GM21737 (cell line): ENCODE results near the gene COA5.
"Not testable (repeated sequence)": the region's sequence is repeated elsewhere in the genome, so short reads cannot be mapped to it uniquely, and the experiment has no call there.

ENCODE experiments used
- ATAC-seq: cut with Tn5 transposase; IDR thresholded peaks from one replicate; pipeline ENCODE4 v1.9.1; 2021; ENCODE audit warnings: mild to moderate bottlenecking, moderate library complexity; ENCODE audit not compliant: unreplicated experiment

Gene COA5

DNA sequence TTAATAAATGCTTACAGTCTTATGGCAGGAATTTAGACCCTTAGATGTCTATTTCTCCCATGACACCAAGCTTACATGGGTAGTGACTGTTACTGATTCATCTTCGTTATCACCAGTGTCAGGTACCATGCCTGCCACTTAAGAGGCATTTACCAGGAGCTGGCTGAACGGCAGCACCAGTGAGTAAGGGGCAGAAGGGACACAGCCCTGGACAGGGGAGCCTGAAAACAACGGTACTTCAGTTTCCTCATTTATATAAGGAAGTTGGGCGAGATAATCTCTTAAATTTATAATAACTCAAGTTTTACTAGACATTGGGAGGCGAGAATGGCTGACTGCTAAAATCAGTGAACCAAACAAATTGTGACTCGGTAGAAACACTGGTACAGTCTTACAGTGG lies 1.2 kb downstream of the COA5 start:
- no peak for ATAC-seq

DNA sequence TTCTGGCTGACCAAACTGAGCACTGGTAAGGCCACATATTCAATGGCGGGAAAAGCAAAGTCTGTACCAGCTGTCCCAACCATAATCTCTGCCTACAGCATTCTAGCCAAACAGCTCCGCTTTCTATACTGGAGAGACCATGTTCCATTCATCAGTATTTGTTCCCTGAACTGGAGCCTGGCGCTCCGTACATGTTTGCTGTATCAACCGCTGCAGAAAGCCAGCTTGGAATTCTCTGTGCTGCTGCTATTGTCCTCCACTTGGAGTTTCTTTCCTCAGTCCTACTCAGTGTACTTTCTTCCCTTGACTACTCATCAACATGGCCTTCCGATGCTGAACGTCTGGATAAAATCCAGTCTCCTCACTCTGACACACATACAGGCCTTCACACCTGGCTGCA lies 1.9 kb downstream of the COA5 start:
- no peak for ATAC-seq

DNA sequence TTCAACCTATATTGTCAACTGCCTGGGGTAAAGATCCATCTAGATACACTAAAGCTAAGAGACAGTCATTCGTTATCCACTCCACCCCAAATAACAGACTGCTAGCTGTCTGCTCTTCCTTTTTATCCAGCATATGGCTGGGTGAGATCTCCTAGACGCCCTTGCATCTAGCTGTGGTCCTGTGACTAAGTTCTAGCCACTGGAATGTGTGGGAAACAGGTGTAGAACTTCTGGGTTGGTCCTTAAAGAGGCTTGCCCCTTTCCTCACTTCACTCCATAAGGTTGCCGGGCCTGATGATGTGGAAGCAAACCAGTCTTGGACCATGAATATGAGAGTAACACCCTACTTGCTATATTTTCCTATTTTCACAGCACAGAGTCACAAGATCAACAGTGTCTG lies 3.2 kb downstream of the COA5 start:
- no peak for ATAC-seq

DNA sequence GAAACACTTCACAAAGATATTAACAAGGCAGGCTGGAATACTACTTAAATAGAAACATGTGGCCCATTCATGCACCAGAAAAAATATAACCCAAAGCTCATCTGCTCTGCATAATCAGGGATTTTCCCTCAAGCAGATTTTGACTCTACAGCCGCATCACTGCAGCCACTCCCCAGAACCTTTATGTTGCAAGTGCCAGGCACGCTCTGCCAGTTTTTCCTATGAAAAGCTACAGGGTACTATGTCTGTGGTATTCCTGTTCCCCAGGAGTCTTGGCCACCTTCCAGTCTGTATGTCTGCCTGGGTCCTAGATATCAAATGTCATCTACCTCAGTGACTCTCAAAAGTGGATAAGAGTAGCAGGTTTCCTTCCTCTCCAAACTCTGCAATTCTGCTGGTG lies 3.8 kb downstream of the COA5 start:
- ATAC-seq = no peak

DNA sequence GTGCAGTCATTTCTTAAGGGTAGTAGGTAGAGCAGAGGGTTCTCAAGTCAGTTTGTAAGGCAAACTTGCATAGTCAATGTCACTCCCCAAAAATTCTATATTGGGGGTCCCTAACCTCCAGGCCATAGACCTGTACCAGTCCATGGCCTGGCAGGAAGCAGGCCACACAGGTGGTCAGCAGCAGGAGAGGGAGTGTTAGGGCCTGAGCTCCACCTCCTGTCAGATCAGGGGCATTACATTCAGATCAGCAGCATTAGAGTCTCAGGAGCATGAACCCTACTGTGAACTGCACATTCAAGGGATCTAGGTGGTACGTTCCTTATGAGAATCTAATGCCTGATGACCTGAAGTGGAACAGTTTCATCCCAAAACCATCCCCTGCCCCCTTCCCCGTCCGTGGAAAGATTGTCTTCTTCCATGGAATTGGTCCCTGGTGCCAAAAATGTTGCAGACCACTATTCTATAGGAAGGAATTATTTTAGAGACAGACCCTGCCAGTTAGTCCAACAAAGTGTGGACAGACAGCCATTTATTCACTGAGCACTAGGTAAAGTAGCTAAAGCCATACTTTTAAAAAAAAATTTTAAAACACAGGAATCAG lies 6.7 kb downstream of the COA5 start:
- no peak for ATAC-seq

DNA sequence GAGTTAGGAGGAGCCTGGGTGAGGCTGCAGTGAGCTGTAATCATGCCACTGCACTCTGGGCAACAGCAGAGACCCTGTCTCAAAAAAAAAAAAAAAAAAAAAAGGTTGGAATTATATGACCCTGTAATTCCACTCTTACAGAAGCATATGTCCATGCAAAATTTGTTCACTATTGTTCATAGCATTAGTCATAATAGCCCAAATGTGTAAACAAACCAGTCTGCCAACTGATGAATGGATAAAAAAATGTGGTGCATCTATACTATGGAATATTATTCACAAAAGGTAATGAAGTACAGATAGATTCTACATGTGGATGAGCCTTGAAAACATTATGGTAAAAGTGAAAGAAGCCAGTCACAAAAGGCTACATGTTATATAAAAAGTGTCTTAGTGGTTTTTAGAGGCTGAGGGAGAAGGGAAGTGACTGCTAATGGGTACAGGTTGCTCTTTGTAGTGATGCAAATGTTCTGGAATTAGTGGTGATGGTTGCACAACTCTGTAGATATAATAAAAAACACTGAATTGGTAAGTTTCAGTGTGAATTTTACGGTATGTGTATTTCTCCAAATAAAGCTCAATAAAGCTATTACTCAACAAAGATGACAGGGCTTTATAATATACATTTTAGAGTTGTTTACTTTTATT lies 9.4 kb downstream of the COA5 start:
- ATAC-seq = no peak

DNA sequence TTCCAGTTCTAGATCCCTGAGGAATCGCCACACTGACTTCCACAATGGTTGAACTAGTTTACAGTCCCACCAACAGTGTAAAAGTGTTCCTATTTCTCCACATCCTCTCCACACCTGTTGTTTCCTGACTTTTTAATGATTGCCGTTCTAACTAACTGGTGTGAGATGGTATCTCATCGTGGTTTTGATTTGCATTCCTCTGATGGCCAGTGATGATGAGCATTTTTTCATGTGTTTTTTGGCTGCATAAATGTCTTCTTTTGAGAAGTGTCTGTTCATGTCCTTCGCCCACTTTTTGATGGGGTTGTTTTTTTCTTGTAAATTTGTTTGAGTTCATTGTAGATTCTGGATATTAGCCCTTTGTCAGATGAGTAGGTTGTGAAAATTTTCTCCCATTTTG lies 13.6 kb downstream of the COA5 start:
- ATAC-seq = not testable (repeated sequence)

DNA sequence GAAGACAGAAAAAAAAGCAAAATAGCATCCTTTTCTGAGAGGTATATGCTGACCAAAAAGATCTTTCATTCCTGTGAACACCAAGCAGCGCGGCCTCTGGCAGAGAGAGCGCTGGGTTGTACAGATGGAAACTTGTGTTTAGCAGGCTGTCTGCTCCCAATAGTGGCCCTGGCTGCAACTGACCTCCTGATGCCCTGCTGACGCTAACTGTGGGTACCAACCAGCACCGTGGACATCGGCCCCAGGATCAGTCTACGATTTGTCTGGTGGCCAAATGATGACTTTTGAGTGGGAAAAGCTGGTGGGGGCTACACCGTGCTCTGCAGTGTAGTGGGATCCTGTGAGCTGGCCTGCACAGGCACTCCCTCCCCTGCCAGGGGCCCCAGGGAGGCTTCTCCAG lies 15.7 kb downstream of the COA5 start:
- ATAC-seq = no peak

DNA sequence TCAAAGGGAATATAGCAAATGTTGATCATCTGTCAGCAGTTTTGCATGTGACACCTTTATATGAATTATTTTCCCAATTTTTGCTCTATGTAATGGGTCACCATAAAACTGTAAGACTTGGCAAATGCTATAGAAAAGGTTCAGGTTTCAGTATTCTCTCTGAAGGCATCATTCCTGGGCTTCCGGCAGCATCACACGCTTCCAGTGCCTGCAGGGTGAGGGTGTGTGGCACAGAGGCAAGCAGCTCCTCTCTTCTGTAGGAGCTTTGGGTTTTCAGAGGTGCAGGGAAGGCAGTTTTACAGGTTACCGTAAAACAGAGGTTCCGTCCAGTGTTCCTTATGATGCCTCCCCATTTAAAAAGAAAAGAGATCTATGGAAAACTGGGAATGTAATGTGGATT lies 18.8 kb downstream of the COA5 start:
- no peak for ATAC-seq

DNA sequence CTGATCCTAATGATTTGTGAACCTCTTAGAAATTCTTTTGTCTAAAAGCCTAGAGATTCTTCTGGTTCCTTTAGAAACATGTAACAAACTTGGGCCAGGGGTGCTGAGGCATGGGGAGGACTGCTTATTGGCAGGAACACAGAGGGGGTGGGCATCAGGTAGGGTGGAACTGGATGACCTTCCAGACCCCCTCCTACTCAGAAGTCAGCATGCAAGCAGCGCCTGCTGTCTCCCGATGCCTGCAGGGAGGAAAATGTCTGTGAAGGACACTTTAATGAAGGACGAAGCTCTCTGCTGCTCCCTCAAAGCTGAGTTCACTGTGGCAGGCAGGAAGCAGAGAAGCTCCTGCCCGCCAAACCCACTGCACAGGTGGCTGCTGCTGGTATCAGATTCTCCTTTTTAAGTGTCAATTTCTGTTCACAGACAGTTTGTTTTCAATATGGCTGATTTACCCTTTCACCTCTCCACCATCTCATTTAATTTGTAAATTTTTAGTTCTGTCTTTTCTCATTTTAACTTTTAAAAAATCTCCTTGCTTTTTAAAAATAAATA lies 19.4 kb downstream of the COA5 start:
- ATAC-seq = no peak

DNA sequence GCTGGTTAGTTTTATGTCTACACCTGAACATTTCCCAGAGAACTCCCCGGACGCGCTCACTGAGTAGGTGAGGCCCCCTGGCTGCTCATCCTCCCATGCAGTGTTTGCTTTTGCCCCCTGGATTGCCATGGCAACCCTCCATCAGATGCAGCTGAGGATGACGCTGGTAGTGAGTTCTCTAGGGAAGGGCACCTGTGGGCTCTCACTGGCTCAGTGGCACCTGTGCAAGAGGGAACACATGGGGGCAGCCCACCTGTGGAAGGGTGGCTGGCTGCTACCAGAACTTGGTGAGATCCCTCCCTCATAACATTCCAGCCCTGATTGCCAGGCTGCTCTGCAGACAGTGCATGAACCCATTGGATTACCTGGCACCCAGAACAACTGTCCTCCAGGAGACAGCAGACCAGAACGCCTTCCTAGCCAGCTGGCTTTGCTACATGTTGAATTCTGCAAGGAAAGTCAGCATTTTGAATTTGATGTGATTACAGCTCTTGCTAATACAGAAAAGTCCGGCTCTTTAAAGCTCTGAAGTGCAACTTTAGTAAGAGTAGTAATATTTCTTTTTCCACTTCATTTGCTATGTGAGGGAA lies 21.7 kb downstream of the COA5 start:
- no peak for ATAC-seq

DNA sequence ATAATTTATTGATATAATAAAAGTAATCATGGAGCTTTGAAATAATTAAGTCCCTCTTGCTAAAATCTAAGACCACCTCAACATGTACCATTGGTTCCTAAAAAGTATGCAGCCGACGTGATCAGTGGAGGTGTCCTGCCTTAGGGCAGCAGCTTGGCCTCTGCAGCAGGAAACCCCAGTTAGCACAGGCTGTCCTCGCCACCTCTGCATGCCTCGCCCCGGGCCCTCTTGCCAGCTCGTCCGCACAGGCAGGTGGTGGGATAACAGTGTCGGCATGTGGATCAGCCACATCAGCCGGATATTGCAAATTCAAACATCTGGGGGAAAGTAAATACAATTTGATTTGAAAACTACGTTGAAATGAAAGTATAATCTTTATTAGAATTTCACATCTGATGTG lies 22.9 kb downstream of the COA5 start:
- no peak for ATAC-seq

DNA sequence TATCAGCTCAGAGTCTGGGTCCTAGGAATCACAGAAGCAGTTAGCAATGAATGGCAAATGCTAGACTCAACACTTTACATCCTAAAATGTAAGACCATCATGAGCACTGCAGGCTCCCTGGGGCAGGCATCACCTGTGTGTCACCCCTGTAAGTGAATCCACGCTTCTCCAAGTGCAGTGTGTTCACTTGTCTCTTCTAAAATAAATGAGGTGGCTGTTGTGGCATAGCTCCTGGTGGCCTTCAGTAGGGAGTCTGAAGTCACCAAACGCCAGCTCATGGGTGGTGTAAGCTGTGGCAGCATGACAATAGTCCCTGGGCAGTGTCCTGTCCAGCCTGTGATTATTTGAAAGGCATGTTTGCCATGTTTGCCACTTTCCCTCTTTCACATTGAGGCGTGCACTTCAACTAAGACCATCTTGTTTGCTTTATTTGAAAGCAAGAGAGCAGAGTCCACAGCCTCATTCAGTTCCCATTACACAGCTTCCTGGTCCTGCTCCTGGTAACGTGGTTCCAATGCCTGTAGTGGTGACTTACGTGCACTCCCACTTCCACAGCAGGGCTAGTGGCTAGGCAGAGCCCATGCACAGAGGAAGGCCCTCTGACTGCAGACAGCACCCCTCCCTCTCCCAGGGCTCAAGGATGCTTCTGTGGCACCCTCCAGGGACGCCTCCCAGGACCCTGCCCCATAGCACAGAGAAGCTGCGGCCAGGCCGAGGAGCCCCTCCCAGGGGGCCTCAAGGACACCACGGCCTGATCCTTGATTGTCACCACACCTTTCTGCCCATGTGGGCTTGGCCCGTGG lies 24.3 kb downstream of the COA5 start:
- ATAC-seq = no peak

DNA sequence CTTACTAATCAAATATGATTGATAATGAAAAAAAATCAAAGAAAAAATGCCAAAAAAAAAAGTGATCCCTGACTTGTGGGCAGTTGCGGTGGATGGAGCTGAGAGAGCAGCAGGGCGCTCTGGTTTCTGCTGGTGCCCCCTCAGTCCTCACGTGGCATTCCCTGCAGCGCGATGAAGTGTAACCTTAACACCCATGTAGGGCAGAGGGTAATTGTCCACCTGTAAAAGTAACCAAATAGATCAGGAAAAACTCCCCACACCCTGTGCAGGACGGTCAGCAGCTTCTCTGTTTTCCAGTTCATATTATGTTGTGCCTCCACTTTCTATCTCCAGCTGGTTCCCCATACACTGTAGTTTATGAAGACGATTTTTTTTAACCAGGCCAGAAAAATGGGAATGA lies 25.0 kb downstream of the COA5 start:
- ATAC-seq = no peak

DNA sequence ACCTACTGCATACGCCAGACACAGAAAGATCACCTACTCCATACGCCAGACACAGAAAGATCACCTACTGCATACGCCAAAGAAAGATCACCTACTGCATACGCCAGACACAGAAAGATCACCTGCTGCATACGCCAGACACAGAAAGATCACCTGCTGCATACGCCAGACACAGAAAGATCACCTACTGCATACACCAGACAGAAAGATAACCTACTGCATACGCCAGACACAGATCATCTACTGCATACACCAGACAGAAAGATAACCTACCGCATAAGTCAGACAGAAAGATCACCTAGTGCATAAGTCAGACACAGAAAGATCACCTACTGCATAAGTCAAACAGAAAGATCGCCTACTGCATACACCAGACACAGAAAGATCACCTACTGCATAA lies 25.8 kb downstream of the COA5 start:
- no peak for ATAC-seq

DNA sequence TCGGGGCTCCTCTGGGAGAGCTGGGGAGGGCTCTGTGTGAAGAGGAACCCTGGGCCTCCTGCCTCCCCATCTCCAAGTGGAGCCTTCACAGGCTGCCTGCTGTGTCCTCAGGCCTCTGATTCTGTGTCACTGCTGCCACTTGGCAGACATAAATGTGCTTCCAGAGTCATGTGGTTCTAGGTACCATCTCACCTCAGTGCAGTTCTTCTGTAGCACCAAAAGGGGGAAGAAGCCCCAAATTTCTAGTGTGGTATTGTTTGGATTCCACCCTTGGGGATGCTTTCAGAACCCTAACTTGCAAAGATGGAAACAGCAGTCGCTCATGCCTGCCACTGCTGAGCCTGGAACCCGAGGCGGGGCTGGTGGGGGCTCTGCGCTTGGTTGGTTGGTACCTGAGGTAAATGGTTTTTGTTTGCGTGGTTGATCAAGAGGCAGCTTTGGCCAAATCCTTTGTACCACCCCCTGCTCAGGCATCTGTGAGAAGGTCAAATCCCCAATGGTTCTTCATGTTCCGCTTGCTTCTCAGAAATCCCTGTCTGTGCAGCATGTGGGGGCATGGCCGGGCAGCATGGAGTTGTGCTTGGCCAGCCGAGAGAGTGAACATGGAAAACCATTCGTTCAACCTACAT lies 27.5 kb downstream of the COA5 start:
- ATAC-seq = no peak

DNA sequence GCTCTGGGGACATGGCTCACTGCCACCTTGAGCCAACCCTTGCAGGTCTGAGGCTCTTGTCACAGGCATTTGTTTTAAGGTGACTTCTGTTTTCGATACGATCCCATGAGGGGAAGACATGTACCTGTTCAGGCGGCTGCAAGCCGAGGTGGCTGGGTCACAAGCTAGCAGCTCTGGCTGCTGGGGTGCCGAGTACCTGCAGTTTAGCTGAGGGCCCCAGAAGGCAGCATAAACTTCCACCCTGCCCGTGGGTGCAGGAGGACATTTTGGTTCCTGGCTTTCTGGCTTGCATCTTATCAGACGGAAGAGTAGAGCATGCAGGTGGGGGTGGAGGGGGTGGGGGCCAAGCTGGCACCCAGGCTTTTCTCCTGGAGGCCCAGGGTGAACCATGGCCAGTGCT lies 28.4 kb downstream of the COA5 start:
- no peak for ATAC-seq

DNA sequence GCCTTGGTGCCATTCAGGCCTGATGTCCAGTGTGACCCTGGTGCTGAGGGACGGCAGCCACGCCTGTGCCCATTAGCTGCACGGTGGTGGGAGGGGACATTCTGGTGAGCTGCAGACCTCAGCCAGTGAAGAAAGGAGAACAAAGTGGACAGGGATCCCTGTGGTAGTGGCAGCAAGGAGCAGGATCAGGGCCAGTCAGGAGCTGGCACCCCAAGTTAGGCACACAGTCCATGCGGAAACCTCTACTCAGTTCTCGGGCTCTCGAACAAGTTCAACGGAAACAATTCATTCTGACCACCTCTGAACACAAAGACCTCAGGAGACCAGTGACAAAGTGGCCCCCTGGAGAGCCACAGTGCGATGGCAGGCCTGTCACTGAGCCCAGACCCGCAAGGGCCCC lies 30.1 kb downstream of the COA5 start:
- no peak for ATAC-seq

DNA sequence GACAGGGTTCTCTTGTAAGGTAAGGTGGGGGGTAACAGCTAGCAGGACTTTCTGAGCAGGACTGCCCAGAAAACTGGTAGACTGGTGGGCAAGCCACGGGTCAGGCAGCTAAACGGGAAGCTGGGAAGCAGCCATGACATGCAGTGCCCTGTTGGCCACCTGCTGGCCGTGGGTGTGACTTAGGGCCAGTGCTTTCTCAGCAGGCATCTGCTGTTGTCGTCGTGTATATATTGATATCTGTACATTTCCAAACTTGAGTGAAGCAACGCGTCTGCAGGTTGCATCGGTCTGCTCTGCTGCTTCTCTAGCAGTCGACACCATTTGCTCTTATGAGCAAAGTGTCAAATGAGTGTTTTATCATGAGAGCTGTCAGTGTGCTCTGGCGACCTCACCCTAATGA lies 31.0 kb downstream of the COA5 start:
- ATAC-seq = no peak

DNA sequence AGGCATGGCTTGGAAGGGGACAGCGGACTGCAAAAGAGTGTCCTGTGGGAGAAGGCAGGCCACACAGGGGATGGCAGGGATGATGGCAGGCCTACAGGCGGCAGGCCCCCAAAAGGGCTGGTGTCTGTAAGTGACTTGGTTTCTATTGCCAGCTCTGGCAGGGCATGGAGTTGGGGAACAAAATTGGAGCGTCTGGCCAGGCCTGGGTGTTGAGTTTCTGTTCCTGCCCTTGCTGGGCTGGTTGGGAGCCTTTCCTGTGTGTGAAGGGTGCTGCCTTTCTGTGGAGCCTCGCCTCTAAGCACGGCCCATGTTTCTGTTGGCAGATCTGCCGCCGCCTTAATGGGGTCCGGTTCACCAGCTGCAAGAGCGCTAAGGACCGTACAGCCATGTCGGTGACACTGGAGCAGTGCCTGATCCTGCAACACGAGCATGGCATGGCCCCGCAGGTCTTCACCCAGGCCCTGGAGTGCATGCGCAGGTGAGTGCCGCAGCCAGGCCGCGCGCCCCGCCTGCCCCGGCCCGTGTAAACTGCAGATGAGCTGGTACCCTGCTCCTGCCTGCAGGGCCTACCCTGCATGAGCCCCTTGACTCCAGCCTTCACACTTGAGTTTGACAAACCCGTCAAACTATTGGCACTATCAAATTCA lies 31.5 kb downstream of the COA5 start:
- no peak for ATAC-seq

DNA sequence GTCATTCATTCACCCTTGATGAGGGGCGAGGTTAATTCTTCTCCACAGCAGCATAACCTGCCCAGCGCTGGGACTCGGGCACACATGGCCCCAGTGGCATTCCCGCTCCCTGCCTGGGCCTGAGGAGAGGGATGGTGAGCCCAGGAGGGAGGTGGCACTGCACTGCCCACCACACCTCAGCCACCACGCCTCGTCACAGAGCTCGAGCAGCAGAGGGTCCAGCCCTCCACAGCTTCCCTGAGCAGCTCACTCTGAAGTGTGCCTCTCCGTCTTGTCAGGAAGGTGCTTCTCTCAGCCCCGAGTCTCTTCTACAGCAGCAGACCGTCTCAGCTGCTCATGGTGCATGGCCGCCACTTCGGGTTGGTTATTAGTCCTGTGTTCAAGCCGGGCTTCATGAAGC lies 34.9 kb downstream of the COA5 start:
- ATAC-seq = no peak
